Natural killer cell (primary cell): ENCODE results near the gene CYP4F11. TPM values are rescaled to one million over a fixed set of nuclear protein-coding genes. Genes with fewer than 3 reads are reported as not detected.
"Not testable (repeated sequence)": the region's sequence is repeated elsewhere in the genome, so short reads cannot be mapped to it uniquely, and the experiment has no call there.

ENCODE experiments used
- ATAC-seq, 3 donors: fragments of 150-1000 bp in 2 of 3; fragments of 200-7000 bp in 1 of 3; cut with Tn5 transposase; 1 replicate in 1 of 3; 2 replicates in 2 of 3; pipeline ENCODE4 v1.10.0; 2021; ENCODE audit warnings: mild to moderate bottlenecking in 2 of 3, moderate library complexity in 2 of 3
- DNase-seq, 2 donors: peaks; one replicate each; pipeline versions ENCODE4 v3.0.0 to v3.0.0-alpha.2; 2013 to 2021; ENCODE audit warnings: mixed read lengths in 1 of 2
- H3K27ac ChIP-seq: one replicate; pipeline ENCODE4 v1.5.1; 2013; ENCODE audit warnings: mild to moderate bottlenecking, low read length
- H3K27me3 ChIP-seq: one replicate; pipeline ENCODE4 v1.6.1; 2013; ENCODE audit warnings: low read length; ENCODE audit not compliant: control insufficient read depth, insufficient read depth
- H3K36me3 ChIP-seq: one replicate; pipeline ENCODE4 v1.6.1; 2013; ENCODE audit warnings: low read length; ENCODE audit not compliant: control insufficient read depth, insufficient read depth
- H3K4me1 ChIP-seq: one replicate; pipeline ENCODE4 v1.6.1; 2013; ENCODE audit warnings: low read length; ENCODE audit not compliant: control insufficient read depth, insufficient read depth
- H3K4me3 ChIP-seq: one replicate; pipeline ENCODE4 v1.5.1; 2013; ENCODE audit warnings: low read length
- H3K9me3 ChIP-seq: one replicate; pipeline ENCODE4 v1.6.1; 2013; ENCODE audit warnings: low read length; ENCODE audit not compliant: control insufficient read depth, insufficient read depth
- H3K27ac Mint-ChIP-seq, 2 donors: one replicate each; pipeline ENCODE4 v1.8.0; 2022; ENCODE audit warnings: mild to moderate bottlenecking in 2 of 2, mixed read lengths in 2 of 2, moderate library complexity in 1 of 2
- H3K27me3 Mint-ChIP-seq, 2 donors: one replicate each; pipeline ENCODE4 v1.8.0; 2022; ENCODE audit warnings: low read depth in 2 of 2, mixed read lengths in 2 of 2
- H3K36me3 Mint-ChIP-seq: one replicate; pipeline ENCODE4 v1.8.0; 2022; ENCODE audit warnings: mixed read lengths
- H3K4me1 Mint-ChIP-seq, 2 donors: one replicate each; pipeline ENCODE4 v1.8.0; 2022; ENCODE audit warnings: mixed read lengths in 2 of 2
- H3K4me3 Mint-ChIP-seq: one replicate; pipeline ENCODE4 v1.8.0; 2022; ENCODE audit warnings: mild to moderate bottlenecking, moderate library complexity, mixed read lengths
- H3K9me3 Mint-ChIP-seq, 2 donors: one replicate each; pipeline ENCODE4 v1.8.0; 2022; ENCODE audit warnings: mixed read lengths in 2 of 2
- WGBS: methylation state at CpG from one replicate; pipeline ENCODE4 v1.1.7; 2013; ENCODE audit warnings: missing lambda C conversion rate; ENCODE audit not compliant: insufficient coverage; 5-methylcytosine and 5-hydroxymethylcytosine counted together
- intact Hi-C: fragments of 100-400 bp; cut with micrococcal nuclease; formaldehyde crosslinking; loops from one replicate; pipeline ENCODE4 v1.14.2; 2022
- total RNA-seq, 4 donors: library from RNA; stranded (reverse); fragments of 120-200 nt in 1 of 4; gene quantifications; one replicate each; pipeline versions ENCODE4 v1.2.3 to v1.2.4, GENCODE V29; 2013 to 2022
- TF ChIP-seq, protein P1 (sequence below): fragments of 200-600 bp; IDR thresholded peaks from one replicate; pipeline ENCODE4 v1.8.0; 2022; ENCODE audit warnings: antibody characterized with exemption

CYP4F11 gene
- total RNA-seq, 3 donors from 2014 or later (not counting 1 experiment from before 2014, with no cell fraction given): not detected

GRCh38 chr19:15885919-15886318, 48.4 kb downstream of the CYP4F11 start:
- TF ChIP-seq, protein P1, sequence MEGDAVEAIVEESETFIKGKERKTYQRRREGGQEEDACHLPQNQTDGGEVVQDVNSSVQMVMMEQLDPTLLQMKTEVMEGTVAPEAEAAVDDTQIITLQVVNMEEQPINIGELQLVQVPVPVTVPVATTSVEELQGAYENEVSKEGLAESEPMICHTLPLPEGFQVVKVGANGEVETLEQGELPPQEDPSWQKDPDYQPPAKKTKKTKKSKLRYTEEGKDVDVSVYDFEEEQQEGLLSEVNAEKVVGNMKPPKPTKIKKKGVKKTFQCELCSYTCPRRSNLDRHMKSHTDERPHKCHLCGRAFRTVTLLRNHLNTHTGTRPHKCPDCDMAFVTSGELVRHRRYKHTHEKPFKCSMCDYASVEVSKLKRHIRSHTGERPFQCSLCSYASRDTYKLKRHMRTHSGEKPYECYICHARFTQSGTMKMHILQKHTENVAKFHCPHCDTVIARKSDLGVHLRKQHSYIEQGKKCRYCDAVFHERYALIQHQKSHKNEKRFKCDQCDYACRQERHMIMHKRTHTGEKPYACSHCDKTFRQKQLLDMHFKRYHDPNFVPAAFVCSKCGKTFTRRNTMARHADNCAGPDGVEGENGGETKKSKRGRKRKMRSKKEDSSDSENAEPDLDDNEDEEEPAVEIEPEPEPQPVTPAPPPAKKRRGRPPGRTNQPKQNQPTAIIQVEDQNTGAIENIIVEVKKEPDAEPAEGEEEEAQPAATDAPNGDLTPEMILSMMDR: no peak
- H3K36me3 Mint-ChIP-seq: no peaks in the 10 kb centered on the region
- no peaks in the 10 kb centered on the region for H3K36me3 ChIP-seq
- H3K4me1 ChIP-seq: no peaks in the 10 kb centered on the region
- ATAC-seq (no peak), DNase-seq (no peak)
- no peak overlapping the region for H3K27ac Mint-ChIP-seq
- H3K4me3 ChIP-seq: no peak overlapping the region
- H3K4me3 Mint-ChIP-seq: no peak overlapping the region
- no peaks in the 10 kb centered on the region for H3K27me3 ChIP-seq
- H3K27me3 Mint-ChIP-seq: peaks cover 10 to 13% of the 10 kb centered on the region in 2 donors
- H3K9me3 Mint-ChIP-seq: no peaks in the 10 kb centered on the region
- no peaks in the 10 kb centered on the region for H3K9me3 ChIP-seq
- H3K4me1 Mint-ChIP-seq: no peaks in the 10 kb centered on the region
- intact Hi-C loops: no loop called here
- WGBS: 81% methylated on average over 6 of the region's 7 CpGs
- H3K27ac ChIP-seq: no peak overlapping the region

GRCh38 chr19:15885167-15885566, 49.2 kb downstream of the CYP4F11 start:
- 69% methylated on average over 3 of the region's 3 CpGs for WGBS

GRCh38 chr19:15883329-15883728, 51.0 kb downstream of the CYP4F11 start:
- H3K4me3 ChIP-seq, H3K27ac ChIP-seq, H3K36me3 ChIP-seq, H3K27ac Mint-ChIP-seq, H3K36me3 Mint-ChIP-seq, H3K9me3 ChIP-seq, H3K4me3 Mint-ChIP-seq, H3K4me1 ChIP-seq, DNase-seq, H3K27me3 ChIP-seq, ATAC-seq, H3K9me3 Mint-ChIP-seq, intact Hi-C loops, H3K4me1 Mint-ChIP-seq: not testable (repeated sequence)
- 17% methylated on average over 2 of the region's 3 CpGs for WGBS
- H3K27me3 Mint-ChIP-seq: peaks cover 16 to 22% of the 10 kb centered on the region in 2 donors

More at GRCh38 chr19:15885167-15885566, 49.2 kb downstream of the CYP4F11 start:
- Mint-ChIP-seq H3K4me1 (no peaks in the 10 kb centered on the region), H3K36me3 (no peaks in the 10 kb centered on the region), H3K27me3 (peaks cover 15 to 16% of the 10 kb centered on the region in 2 donors), H3K4me3 (no peak overlapping the region), H3K9me3 (no peaks in the 10 kb centered on the region), H3K27ac (no peak overlapping the region)
- H3K4me1 ChIP-seq: no peaks in the 10 kb centered on the region
- intact Hi-C loops: no loop called here
- H3K27me3 ChIP-seq: no peaks in the 10 kb centered on the region
- no peak overlapping the region for H3K4me3 ChIP-seq
- DNase-seq (no peak), ATAC-seq (no peak)
- TF ChIP-seq, protein P1: no peak
- H3K27ac ChIP-seq: no peak overlapping the region
- H3K9me3 ChIP-seq: no peaks in the 10 kb centered on the region
- H3K36me3 ChIP-seq: no peaks in the 10 kb centered on the region

DNA sequence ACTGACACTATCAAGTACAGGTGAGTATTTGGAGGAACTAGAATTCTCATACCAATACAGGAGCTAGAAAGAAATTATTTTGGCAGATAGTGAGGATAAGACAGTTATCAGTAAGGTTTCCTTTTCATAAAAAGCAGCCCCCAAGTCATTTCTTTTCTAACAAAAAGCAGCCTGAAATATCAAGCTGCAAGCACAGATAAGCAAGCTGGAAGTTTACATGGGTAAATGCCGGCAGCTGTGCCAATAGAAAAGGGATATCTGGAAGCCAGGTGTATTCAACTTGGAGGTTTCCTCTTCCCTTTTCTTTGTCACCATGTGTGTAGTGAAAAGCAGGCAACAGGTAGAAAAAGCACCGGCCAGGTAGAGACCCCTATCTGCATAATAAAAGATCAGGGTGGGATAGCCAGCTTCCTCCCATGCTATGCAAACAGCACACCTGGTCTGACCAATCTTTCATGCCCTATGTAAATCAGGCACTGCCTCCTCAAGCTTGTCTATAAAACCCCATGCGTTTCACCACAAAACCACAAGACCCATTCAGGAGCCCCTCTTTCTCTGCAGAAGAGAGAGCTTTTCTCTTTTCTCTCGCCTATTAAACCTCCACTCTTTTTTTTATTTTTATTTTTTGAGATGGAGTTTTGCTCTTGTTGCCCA, 59.4 kb downstream of the CYP4F11 start:
- no peak overlapping the region for H3K27ac Mint-ChIP-seq
- Histone ChIP-seq H3K27me3 (peaks cover 5% of the 10 kb centered on the region), H3K27ac (no peak overlapping the region), H3K4me1 (peaks cover 9% of the 10 kb centered on the region), H3K36me3 (no peaks in the 10 kb centered on the region), H3K9me3 (no peaks in the 10 kb centered on the region), H3K4me3 (no peak overlapping the region)
- TF ChIP-seq, protein P1: no peak
- H3K36me3 Mint-ChIP-seq: no peaks in the 10 kb centered on the region
- H3K9me3 Mint-ChIP-seq: no peaks in the 10 kb centered on the region
- DNase-seq: no peak
- H3K4me1 Mint-ChIP-seq: peaks cover 0 to 8% of the 10 kb centered on the region in 2 donors
- H3K4me3 Mint-ChIP-seq: no peak overlapping the region
- intact Hi-C loops: no loop called here
- ATAC-seq: no peak
- 6% methylated on average over 3 of the region's 4 CpGs for WGBS
- peaks cover 9 to 46% of the 10 kb centered on the region in 2 donors for H3K27me3 Mint-ChIP-seq

DNA sequence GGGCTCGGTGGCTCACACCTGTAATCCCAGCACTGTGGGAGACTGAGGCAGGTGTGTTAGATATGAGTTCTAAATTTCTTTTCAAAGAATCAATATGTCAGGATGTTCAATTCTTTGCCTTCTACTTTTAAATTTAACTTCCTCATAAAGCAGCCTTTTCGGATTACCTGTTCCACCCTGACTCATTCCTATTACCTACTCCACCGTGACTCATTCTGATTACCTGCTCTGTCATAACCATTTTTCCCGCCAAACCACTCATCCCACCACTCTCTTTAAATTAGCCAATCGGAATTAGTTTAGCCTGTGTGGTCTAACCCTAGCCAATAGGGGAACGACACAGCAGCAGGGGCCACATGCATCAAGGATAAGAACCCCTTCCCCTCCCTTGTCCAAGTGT, 60.6 kb downstream of the CYP4F11 start:
- H3K27ac Mint-ChIP-seq, H3K36me3 Mint-ChIP-seq, ATAC-seq, H3K27me3 ChIP-seq, intact Hi-C loops, DNase-seq, H3K9me3 Mint-ChIP-seq, H3K36me3 ChIP-seq, H3K4me3 ChIP-seq, H3K4me1 ChIP-seq, H3K4me3 Mint-ChIP-seq, H3K9me3 ChIP-seq, H3K27ac ChIP-seq: not testable (repeated sequence)
- Mint-ChIP-seq H3K4me1 (peaks cover 7 to 13% of the 10 kb centered on the region in 2 donors), H3K27me3 (peaks cover 15 to 49% of the 10 kb centered on the region in 2 donors)
- WGBS: 90% methylated on average over 6 of the region's 6 CpGs
